ENCODE results near the gene HNRNPUL1.

Gene HNRNPUL1

DNA sequence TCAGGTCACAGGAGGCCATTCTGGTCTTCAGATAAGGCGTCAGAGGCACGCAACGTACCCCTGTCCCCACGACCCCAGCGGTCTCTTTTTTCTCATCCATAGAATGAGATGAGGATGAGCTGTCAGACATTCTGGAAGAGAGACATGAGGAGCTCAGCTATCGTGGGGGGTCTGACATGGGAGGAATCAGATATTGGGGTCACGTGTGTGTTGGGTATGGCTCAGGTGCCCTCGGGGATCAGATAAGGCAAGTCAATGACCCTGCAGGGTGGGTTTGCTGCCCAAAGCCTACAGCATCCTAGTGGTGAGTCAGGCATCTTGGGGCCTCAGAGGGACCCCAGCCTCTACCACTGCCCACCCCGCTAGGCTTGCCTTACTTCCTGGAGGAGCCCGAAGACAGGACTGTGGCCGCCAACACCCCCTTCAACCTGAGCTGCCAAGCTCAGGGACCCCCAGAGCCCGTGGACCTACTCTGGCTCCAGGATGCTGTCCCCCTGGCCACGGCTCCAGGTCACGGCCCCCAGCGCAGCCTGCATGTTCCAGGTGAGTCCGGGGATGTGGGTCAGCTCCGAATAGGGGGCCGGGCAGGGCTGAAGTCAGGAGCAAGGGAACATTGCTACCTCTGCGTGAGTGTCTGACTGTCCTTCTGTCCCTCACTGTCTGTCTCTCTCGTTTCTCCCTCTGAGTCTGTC lies 42.5 kb upstream of the HNRNPUL1 start:
- no peak for TF ChIP-seq ZFX (IDR thresholded peaks at IDR 0.05)
- TF ChIP-seq, protein P1, sequence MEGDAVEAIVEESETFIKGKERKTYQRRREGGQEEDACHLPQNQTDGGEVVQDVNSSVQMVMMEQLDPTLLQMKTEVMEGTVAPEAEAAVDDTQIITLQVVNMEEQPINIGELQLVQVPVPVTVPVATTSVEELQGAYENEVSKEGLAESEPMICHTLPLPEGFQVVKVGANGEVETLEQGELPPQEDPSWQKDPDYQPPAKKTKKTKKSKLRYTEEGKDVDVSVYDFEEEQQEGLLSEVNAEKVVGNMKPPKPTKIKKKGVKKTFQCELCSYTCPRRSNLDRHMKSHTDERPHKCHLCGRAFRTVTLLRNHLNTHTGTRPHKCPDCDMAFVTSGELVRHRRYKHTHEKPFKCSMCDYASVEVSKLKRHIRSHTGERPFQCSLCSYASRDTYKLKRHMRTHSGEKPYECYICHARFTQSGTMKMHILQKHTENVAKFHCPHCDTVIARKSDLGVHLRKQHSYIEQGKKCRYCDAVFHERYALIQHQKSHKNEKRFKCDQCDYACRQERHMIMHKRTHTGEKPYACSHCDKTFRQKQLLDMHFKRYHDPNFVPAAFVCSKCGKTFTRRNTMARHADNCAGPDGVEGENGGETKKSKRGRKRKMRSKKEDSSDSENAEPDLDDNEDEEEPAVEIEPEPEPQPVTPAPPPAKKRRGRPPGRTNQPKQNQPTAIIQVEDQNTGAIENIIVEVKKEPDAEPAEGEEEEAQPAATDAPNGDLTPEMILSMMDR (conservative IDR thresholded peaks at IDR 0.05): no peak
- no peak overlapping the region for H3K27ac ChIP-seq

DNA sequence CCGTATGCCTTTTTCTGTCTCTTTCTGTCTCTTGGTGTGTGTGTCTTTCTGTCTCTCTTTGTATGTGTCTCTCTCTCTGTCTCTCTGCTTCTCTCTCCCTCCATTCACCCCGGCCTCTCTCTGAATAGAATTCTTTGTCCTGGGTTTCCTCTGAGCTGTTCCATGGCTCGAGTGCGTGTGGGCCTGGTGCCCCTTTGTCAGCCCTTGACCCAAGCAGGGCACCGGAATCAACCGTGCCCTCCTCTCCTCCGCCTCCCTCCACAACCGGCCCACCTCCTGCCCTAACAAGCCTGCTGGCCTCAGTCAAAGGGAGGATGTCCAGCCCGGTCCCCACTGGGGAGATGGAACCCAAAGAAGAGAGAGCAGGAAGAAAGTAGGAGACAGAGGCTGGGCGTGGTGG lies 41.9 kb upstream of the HNRNPUL1 start:
- no peak for TF ChIP-seq ZFX (IDR thresholded peaks at IDR 0.05)
- TF ChIP-seq, protein P1 (conservative IDR thresholded peaks at IDR 0.05): no peak
- H3K27ac ChIP-seq: no peak overlapping the region

DNA sequence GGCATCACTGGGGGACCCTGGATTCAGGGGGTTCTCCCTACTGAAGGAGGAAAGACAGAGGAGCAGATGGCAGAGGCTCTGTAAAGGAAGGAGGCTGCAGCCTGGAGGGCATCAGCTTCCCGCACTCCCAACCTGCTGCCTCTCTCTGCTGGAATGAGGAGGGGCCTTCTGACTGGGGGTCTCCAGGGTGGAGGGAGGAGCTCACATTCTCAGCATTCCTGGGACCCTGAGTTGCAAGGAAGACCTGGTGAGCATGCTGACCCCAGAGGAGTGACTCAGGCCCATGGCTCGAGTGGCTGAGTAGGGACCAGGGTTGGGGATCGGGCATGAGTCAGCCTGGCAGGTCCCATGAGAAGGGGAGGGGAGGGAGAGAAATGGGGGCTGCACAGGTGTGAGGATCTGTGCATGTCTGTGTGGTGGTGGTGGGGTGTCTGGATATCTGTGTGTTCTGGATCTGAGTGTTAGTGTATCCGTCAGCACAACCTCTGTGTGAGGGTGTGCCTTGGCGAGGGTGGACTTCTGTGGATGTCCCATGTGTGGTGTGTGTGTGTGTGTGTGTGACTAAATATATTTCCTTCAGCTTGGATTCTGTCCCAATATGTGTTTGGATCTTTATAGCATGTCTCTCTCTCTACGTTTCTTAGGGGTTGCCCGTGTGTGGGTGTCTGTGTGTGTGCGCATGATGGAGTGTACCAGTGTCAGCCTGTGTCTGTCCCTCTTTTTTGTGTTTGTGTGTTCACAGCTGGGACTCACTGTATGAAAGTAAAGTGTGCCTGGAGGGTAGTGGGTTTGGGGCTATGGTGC lies 40.5 kb upstream of the HNRNPUL1 start:
- TF ChIP-seq, protein P1 (conservative IDR thresholded peaks at IDR 0.05): no peak
- TF ChIP-seq ZFX (IDR thresholded peaks at IDR 0.05): no peak
- H3K27ac ChIP-seq: no peak overlapping the region

DNA sequence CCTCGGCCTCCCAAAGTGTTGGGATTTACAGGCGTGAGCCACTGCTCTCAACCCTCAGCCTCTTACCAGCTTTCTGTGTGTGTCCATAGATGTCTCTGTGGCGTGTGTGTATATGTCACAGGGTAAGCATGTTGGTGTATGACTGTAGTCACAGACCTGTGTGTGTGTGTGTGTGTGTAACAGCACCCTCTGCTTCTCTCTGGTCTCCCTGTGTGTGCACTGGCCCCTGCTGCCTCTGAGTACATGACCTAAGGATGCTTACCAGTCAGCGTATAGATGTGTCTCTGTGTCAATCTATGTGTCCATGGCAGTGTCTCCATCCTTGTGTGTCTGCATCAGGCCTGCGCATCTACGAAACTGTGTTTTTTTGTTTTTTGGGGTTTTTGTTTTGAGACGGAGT lies 39.5 kb upstream of the HNRNPUL1 start:
- H3K27ac ChIP-seq: no peak overlapping the region
- no peak for TF ChIP-seq ZFX (IDR thresholded peaks at IDR 0.05)
- TF ChIP-seq, protein P1 (conservative IDR thresholded peaks at IDR 0.05): no peak

DNA sequence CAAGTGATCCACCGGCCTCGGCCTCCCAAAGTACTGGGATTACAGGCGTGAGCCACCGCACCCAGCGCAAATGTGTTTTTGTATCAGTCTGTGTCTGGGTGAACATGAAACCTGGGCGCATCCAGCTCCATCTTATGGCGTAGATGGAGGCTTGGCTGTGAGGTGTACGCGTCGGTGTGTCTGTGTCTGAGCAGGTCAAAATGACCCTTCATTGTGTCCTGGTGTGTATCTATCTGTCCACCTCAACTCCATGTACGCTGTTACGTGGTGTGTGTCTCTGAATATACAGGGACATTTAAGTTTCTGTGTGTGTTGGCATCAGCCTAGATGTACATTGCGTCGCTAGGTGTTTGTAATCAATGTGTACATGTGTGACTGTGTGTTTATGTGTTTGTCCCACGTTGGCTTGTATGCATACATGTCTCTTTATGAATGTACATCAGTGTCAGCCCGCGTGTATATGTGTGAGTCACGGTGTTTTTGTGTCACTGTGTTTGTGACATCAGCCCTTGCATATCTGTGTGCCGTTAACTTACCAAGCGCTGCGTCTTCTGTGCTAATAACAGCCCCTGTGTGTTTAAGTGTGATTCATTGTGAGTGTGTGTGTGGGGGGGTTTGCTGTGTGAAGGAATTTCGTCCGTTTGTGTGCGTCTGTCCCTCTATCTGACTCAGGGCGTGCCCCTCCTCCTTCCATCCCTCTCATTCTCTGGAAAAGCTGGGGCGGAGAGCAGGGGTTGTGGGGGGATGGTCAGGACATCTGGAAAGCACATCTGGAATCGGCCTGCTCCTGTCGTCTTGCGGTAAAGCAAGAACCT lies 38.7 kb upstream of the HNRNPUL1 start:
- no peak for TF ChIP-seq ZFX (IDR thresholded peaks at IDR 0.05)
- TF ChIP-seq, protein P1 (conservative IDR thresholded peaks at IDR 0.05): no peak
- H3K27ac ChIP-seq: peak overlapping the region; percentile 14; the same call in 1 of the 2 replicates

DNA sequence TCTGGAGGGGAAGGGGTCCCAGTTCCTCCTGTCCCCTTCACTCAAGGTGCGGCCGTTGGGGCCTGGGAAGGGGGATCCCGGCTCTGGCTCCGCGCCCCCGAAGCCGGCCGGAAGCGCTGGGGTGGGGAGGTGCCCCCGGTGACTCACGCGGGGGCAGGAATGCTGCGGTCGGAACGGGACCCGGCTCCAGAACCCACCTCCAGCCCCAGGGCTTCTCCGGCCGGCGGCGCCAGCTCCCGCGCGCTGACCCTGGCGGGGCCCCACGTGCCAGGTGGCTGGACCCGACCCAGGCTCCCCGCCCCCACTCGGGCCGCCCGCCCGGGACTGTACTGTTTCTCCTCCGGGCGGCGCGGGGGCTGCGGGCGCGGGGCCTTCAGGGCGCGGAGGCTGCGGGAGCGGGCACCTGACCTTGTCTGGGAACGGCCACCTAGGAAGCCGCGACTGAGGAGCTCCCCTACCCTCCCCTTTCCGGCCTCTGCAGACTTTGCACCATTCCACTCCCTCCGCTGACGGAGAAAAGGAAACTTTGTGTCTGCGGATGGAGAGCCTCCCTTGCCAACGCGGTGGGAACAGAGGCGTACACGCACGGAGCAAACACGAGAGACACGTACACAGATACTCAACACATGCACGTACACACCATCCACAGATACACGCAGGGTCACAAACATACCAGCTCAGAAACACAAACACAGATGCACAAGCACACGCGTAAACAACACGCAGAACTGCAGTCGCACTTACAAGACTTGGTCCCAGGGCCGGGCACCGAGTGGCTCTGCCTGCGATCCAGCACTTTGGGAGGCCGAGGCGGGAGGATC lies 37.9 kb upstream of the HNRNPUL1 start:
- TF ChIP-seq, protein P1 (conservative IDR thresholded peaks at IDR 0.05): no peak
- no peak for TF ChIP-seq ZFX (IDR thresholded peaks at IDR 0.05)
- H3K27ac ChIP-seq: peak overlapping the region; percentile 14; the same call in 1 of the 2 replicates

Data from C4-2B (cell line).